Measurements from ENCODE around the gene CASP1.

The CASP1 gene

GRCh38 chr11:105024394-105024793 is 10.6 kb downstream of the CASP1 start:
- Histone ChIP-seq H3K4me1 (ENCODE audit: low read length) (no peaks in the 10 kb centered on the region), H4K20me1 (ENCODE audit: insufficient read depth, low read length) (no peaks in the 10 kb centered on the region), H3K4me3 (ENCODE audit: low read length) (no peak overlapping the region), H3K79me2 (ENCODE audit: low read length) (no peaks in the 10 kb centered on the region), H2AFZ (ENCODE audit: low read depth, low read length) (no peak overlapping the region), H3K36me3 (replicated peaks; ENCODE audit: low read depth, low read length) (no peaks in the 10 kb centered on the region), H3K9ac (ENCODE audit: low read length) (no peak overlapping the region), H3K27ac (ENCODE audit: low read length) (no peak overlapping the region), H3K27me3 (ENCODE audit: low read depth, low read length) (no peaks in the 10 kb centered on the region), H3K4me2 (ENCODE audit: low read length) (no peak overlapping the region), H3K9me3 (ENCODE audit: insufficient read depth, low read length) (no peaks in the 10 kb centered on the region)
- TF ChIP-seq, protein P1, sequence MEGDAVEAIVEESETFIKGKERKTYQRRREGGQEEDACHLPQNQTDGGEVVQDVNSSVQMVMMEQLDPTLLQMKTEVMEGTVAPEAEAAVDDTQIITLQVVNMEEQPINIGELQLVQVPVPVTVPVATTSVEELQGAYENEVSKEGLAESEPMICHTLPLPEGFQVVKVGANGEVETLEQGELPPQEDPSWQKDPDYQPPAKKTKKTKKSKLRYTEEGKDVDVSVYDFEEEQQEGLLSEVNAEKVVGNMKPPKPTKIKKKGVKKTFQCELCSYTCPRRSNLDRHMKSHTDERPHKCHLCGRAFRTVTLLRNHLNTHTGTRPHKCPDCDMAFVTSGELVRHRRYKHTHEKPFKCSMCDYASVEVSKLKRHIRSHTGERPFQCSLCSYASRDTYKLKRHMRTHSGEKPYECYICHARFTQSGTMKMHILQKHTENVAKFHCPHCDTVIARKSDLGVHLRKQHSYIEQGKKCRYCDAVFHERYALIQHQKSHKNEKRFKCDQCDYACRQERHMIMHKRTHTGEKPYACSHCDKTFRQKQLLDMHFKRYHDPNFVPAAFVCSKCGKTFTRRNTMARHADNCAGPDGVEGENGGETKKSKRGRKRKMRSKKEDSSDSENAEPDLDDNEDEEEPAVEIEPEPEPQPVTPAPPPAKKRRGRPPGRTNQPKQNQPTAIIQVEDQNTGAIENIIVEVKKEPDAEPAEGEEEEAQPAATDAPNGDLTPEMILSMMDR (IDR thresholded peaks at IDR 0.05; ENCODE audit: low read depth, low read length): no peak
- no peak for TF ChIP-seq EZH2phosphoT487 (IDR thresholded peaks at IDR 0.05; ENCODE audit: low read depth)

GRCh38 chr11:105023003-105023402 is 11.9 kb downstream of the CASP1 start, which contains the start of gene CASP5:
Gene CASP5, minus strand, starts transcription at chr11:105023168. Its CDS starts 32 bp downstream, at chr11:105023136.
- Histone ChIP-seq H2AFZ (ENCODE audit: low read depth, low read length) (no peak within 1 kb of the TSS), H3K4me2 (ENCODE audit: low read length) (no peak within 1 kb of the TSS)
- TF ChIP-seq, protein P1 (IDR thresholded peaks at IDR 0.05; ENCODE audit: low read depth, low read length): no peak
- TF ChIP-seq EZH2phosphoT487 (IDR thresholded peaks at IDR 0.05; ENCODE audit: low read depth): no peak

GRCh38 chr11:105022527-105022926 is 12.4 kb downstream of the CASP1 start:
- Histone ChIP-seq H3K4me3 (ENCODE audit: low read length) (no peak overlapping the region), H3K79me2 (ENCODE audit: low read length) (no peaks in the 10 kb centered on the region), H3K36me3 (replicated peaks; ENCODE audit: low read depth, low read length) (no peaks in the 10 kb centered on the region), H4K20me1 (ENCODE audit: insufficient read depth, low read length) (no peaks in the 10 kb centered on the region), H3K9me3 (ENCODE audit: insufficient read depth, low read length) (no peaks in the 10 kb centered on the region), H3K27ac (ENCODE audit: low read length) (no peak overlapping the region), H3K4me2 (ENCODE audit: low read length) (no peak overlapping the region), H3K9ac (ENCODE audit: low read length) (no peak overlapping the region), H3K4me1 (ENCODE audit: low read length) (no peaks in the 10 kb centered on the region), H2AFZ (ENCODE audit: low read depth, low read length) (no peak overlapping the region), H3K27me3 (ENCODE audit: low read depth, low read length) (no peaks in the 10 kb centered on the region)
- TF ChIP-seq, protein P1 (IDR thresholded peaks at IDR 0.05; ENCODE audit: low read depth, low read length): no peak
- no peak for TF ChIP-seq EZH2phosphoT487 (IDR thresholded peaks at IDR 0.05; ENCODE audit: low read depth)

More at GRCh38 chr11:105023003-105023402, 11.9 kb downstream of the CASP1 start, which contains the start of gene CASP5:
- no peak within 1 kb of the TSS for H3K9ac ChIP-seq (ENCODE audit: low read length)
- H3K9me3 ChIP-seq (ENCODE audit: insufficient read depth, low read length): no peaks in the 10 kb centered on the region
- no peaks in the 10 kb centered on the region for H3K27me3 ChIP-seq (ENCODE audit: low read depth, low read length)
- H3K27ac ChIP-seq (ENCODE audit: low read length): no peak within 1 kb of the TSS
- H3K4me3 ChIP-seq (ENCODE audit: low read length): no peak within 1 kb of the TSS
- H3K79me2 ChIP-seq (ENCODE audit: low read length): no peaks in the 10 kb centered on the region
- H3K36me3 ChIP-seq (replicated peaks; ENCODE audit: low read depth, low read length): no peaks in the 10 kb centered on the region
- no peaks in the 10 kb centered on the region for H3K4me1 ChIP-seq (ENCODE audit: low read length)
- no peaks in the 10 kb centered on the region for H4K20me1 ChIP-seq (ENCODE audit: insufficient read depth, low read length)

- H3K9me3 ChIP-seq (ENCODE audit: insufficient read depth, low read length): no peaks in the 10 kb centered on the region
- H3K9ac ChIP-seq (ENCODE audit: low read length): no peak overlapping the region
- H3K79me2 ChIP-seq (ENCODE audit: low read length): no peaks in the 10 kb centered on the region
- no peak overlapping the region for H3K27ac ChIP-seq (ENCODE audit: low read length)
- no peaks in the 10 kb centered on the region for H3K4me1 ChIP-seq (ENCODE audit: low read length)
- H3K36me3 ChIP-seq (replicated peaks; ENCODE audit: low read depth, low read length): no peaks in the 10 kb centered on the region
- H4K20me1 ChIP-seq (ENCODE audit: insufficient read depth, low read length): no peaks in the 10 kb centered on the region
- no peaks in the 10 kb centered on the region for H3K27me3 ChIP-seq (ENCODE audit: low read depth, low read length)
- no peak overlapping the region for H2AFZ ChIP-seq (ENCODE audit: low read depth, low read length)
- H3K4me3 ChIP-seq (ENCODE audit: low read length): no peak overlapping the region
- TF ChIP-seq EZH2phosphoT487 (IDR thresholded peaks at IDR 0.05; ENCODE audit: low read depth): no peak
- TF ChIP-seq, protein P1 (IDR thresholded peaks at IDR 0.05; ENCODE audit: low read depth, low read length): no peak
- no peak overlapping the region for H3K4me2 ChIP-seq (ENCODE audit: low read length)
Observed at GRCh38 chr11:105007463-105007862, 27.5 kb downstream of the CASP1 start.
